ENCODE results near the gene AURKAIP1.

- no peak for TF ChIP-seq CTCF (IDR thresholded peaks at IDR 0.05)
- no peak for TF ChIP-seq POLR2A (IDR thresholded peaks at IDR 0.05)
- TF ChIP-seq EP300 (IDR thresholded peaks at IDR 0.05), result no peak
These were observed 8.3 kb downstream of the AURKAIP1 start for GRCh38 chr1:1366699-1367066.

Measured in ovary (tissue), 3 donors.